ENCODE measurements around the gene RAD51C.
A peak's percentile ranks its signal among the peaks of the same experiment; 100 is the strongest.
"Not testable (repeated sequence)": the region's sequence is repeated elsewhere in the genome, so short reads cannot be mapped to it uniquely, and the experiment has no call there.

The RAD51C gene

GRCh38 chr17:58692239-58693055 is at the start of gene RAD51C:
TSS of gene RAD51C (plus strand) at chr17:58692602. CDS start at chr17:58692644, 42 bp downstream.
- DNase-seq, result peak; percentile 84

GRCh38 chr17:58643147-58643546 is 49.3 kb upstream of the RAD51C start:
- no peak for DNase-seq

GRCh38 chr17:58648236-58648635 is 44.2 kb upstream of the RAD51C start:
- DNase-seq, result no peak

- DNase-seq, result not testable (repeated sequence)
These were observed 34.2 kb upstream of the RAD51C start for GRCh38 chr17:58657962-58658803.

- peak; percentile 63 for DNase-seq
These were observed 33.3 kb upstream of the RAD51C start for GRCh38 chr17:58658804-58659713.

GRCh38 chr17:58659714-58660084 is 32.7 kb upstream of the RAD51C start:
- DNase-seq, result not testable (repeated sequence)

- no peak for DNase-seq
These were observed 31.8 kb upstream of the RAD51C start for GRCh38 chr17:58660621-58661020.

- DNase-seq, result no peak
These were observed 30.9 kb upstream of the RAD51C start for GRCh38 chr17:58661499-58661898.

GRCh38 chr17:58664302-58664701 is 28.1 kb upstream of the RAD51C start:
- DNase-seq, result no peak

- DNase-seq, result no peak
These were observed 26.2 kb upstream of the RAD51C start for GRCh38 chr17:58665946-58666857.

GRCh38 chr17:58666858-58667267 is 25.5 kb upstream of the RAD51C start:
- peak; percentile 4 for DNase-seq

GRCh38 chr17:58667934-58668597 is 24.3 kb upstream of the RAD51C start:
- DNase-seq, result no peak

- no peak for DNase-seq
These were observed 23.8 kb upstream of the RAD51C start for GRCh38 chr17:58668598-58668935.

- no peak for DNase-seq
These were observed 22.5 kb upstream of the RAD51C start for GRCh38 chr17:58669853-58670252.

GRCh38 chr17:58671969-58672368 is 20.4 kb upstream of the RAD51C start:
- no peak for DNase-seq

GRCh38 chr17:58677194-58677880 is 15.1 kb upstream of the RAD51C start:
- DNase-seq, result no peak

GRCh38 chr17:58678287-58678686 is 14.1 kb upstream of the RAD51C start:
- not testable (repeated sequence) for DNase-seq

GRCh38 chr17:58679263-58680037 is 13.0 kb upstream of the RAD51C start:
- DNase-seq, result no peak

- DNase-seq, result no peak
These were observed 12.4 kb upstream of the RAD51C start for GRCh38 chr17:58680038-58680369.

GRCh38 chr17:58684003-58684402 is 8.4 kb upstream of the RAD51C start:
- DNase-seq, result no peak

All from activated effector memory CD4-positive, alpha-beta T cell treated with Interleukin-2 at 50 U/mL for 16 hours (primary cell).